Dedifferentiated amniotic fluid mesenchymal stem cell (primary cell): ENCODE data around the gene KHDRBS1.
"Not testable (repeated sequence)": the region's sequence is repeated elsewhere in the genome, so short reads cannot be mapped to it uniquely, and the experiment has no call there.

ENCODE experiments used
- DNase-seq: peaks from one replicate; pipeline ENCODE4 v3.0.0-alpha.2; 2016; ENCODE audit errors: extremely low spot score

Gene KHDRBS1

DNA sequence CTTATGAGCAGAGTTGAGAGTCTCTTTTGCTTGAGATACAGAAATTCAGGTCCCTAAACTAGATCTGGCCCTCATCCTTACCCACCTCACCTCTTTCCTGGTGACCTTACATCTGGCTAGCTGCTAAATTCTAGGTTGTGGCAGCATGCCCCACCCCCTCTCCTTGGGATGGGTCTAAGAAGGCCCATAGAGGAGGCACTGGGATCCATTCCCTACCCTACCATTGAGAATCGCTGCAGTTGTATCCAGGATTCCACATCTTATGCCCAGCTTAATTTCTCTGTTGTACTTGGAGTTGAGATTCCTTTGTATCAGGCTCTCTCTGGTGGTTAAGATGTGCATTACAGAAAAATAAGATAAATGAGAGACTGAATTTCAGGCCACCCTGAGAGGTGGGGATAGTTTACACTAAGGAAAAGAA, 49.6 kb downstream of the KHDRBS1 start:
- DNase-seq: peak; percentile 76

DNA sequence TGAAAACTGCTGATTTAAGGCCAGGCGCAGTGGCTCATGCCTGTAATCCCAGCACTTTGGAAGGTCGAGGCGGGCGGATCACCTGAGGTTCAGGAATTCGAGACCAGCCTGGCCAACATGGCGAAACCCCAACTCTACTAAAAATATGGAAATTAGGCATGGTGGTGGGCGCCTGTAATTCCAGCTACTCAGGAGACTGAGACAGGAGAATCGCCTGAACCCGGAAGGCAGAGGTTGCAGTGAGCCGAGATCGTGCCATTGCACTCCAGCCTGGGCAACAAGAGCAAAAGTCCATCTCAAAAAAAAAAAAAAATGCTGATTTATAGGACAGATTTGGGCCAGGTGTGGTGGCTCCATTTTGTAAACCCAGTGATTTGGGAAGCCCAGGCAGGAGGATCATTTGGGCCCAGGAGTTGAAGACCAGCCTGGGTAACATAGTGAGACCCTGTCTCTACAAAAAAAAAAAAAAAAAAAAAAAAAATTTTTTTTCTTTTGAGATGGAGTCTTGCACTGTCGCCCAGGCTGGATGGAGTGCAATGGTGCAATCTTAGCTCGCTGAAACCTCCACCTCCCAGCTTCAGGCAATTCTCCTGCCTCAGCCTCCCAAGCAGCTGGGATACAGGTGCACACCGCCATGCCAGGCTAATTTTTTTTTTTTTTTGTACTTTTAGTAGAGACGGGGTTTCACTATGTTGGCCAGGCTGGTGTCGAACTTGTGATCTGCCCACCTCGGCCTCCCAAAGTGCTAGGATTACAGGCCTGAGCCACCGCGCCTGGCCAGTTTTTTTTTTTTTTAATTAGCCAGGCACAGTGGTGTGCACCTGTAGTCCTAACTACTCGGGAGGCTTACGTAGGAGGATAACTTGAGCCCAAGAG, 52.2 kb downstream of the KHDRBS1 start:
- not testable (repeated sequence) for DNase-seq

- no peak for DNase-seq
Observed at GRCh38 chr1:32066489-32066873, 52.8 kb downstream of the KHDRBS1 start.

- DNase-seq: no peak
Observed at GRCh38 chr1:32068957-32069588, 55.4 kb downstream of the KHDRBS1 start.

DNA sequence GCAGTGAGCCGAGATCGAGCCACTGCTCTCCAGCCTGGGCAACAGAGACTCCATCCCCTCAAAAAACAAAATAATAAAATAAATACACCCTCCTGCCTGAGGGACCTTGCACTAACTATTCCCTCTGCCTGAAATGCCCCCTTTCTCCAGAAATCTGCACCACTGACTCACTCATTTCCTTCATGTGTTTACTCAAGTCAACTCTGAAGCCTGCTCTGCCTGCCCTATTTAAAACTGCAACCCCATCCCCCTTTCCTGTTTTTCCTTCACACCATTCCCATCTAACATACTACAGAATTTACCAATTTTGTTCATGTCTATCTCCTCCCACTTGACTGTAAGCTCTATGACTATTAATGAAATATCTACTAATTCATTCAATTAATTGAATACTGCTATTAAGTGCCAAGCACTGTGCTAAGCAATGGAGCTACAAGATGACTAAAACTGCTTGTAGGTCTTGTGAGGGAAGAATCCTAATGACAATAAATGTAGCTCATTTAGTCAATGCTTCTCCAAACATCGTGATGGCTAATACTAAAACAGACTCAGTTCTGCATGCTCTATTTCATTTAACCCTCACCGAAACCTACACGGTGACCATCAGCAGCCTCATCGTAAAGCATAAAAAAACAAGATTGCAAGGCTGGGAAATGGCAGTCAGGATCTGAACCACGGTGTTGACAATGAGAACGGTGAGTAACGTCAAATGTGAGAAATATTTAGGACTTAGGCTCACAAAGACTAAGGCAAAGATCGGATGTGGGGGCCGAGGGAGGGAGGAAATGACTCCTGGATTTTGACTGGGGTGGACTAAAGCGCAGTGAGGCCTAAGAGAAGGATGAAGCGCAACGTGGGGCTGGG, 58.3 kb downstream of the KHDRBS1 start:
- DNase-seq: peak; percentile 30

- DNase-seq: peak; percentile 89
Observed at GRCh38 chr1:32072622-32073298, 59.1 kb downstream of the KHDRBS1 start, which contains the start of gene TMEM39B. TMEM39B (plus strand) TSS chr1:32072939; CDS start chr1:32073048, 109 bp downstream.

- peak; percentile 87 for DNase-seq
Observed at GRCh38 chr1:32073299-32074229, 59.9 kb downstream of the KHDRBS1 start.

DNA sequence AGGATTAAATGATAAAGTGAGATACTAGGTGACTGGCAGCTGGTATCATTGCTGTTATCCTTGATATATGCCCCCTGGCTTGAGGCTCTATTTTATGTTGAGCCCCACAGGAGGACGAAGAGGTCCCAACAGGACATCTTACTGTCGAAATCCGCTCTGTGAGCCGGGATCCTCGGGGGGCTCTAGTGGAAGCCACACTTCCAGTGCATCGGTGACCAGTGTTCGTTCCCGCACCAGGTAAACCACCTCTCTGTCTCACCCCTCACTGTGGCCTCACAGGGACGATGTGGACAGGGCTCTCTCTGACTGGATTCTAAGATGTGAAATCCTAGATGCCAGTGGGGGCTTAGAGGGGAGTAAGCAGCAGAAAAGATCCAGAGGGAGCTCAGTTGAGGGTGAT, 61.2 kb downstream of the KHDRBS1 start:
- DNase-seq: no peak

DNA sequence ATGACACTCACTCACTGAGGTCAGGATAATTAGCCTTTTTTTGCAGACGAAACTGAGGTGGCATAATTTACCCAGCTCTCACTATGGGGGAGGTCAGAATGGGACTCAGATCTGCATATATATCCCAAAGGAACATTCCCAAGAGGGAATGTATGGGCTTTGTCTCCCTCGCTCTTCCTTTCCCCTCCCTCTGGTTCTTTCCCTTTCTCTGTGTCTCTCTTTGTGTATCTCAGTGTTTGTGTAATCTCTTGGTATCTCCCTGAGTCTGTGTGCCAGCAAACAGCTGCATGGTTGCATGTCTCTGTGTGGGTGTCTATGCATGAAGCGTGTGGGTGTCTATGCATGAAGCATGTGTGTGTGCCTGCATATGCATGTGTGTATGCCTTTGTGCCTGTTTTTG, 63.8 kb downstream of the KHDRBS1 start:
- DNase-seq: no peak

DNA sequence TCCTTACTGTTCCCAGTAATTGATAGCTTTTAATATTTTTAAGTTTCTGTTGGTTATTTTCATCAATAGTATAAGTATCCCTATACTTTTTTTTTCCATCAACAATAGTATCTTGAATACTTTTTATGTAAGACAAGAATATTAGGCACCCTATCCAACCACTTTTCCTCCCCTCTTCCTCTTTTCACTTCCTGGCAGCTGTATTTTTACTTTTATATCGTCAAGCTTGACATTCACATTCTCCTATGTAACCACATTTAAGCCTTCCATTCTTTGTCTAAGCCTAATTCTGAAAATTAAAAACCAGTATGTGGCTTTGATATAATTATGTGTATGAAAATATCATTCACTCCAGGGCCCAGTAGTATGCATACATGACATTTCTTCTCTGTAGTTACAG, 68.4 kb downstream of the KHDRBS1 start:
- DNase-seq: no peak

- DNase-seq: not testable (repeated sequence)
Observed at GRCh38 chr1:32086381-32086780, 72.7 kb downstream of the KHDRBS1 start.

- no peak for DNase-seq
Observed at GRCh38 chr1:32091176-32091575, 77.5 kb downstream of the KHDRBS1 start.

- no peak for DNase-seq
Observed at GRCh38 chr1:32091591-32091990, 77.9 kb downstream of the KHDRBS1 start.
